GM19239 (cell line): ENCODE data around the gene PKN2.
"Not testable (repeated sequence)": the region's sequence is repeated elsewhere in the genome, so short reads cannot be mapped to it uniquely, and the experiment has no call there.

Experiments used
- DNase-seq: peaks from one replicate; pipeline ENCODE4 v3.0.0; 2011; ENCODE audit warnings: low spot score; ENCODE audit not compliant: insufficient read length
- FAIRE-seq: peaks from 2 replicates; lab custom pipeline; 2011; peaks lifted over from hg19 to GRCh38; lab: Jason Lieb, UNC

PKN2 gene

GRCh38 chr1:88779880-88780279, 95.8 kb downstream of the PKN2 start:
- FAIRE-seq (no peak), DNase-seq (no peak)

DNA sequence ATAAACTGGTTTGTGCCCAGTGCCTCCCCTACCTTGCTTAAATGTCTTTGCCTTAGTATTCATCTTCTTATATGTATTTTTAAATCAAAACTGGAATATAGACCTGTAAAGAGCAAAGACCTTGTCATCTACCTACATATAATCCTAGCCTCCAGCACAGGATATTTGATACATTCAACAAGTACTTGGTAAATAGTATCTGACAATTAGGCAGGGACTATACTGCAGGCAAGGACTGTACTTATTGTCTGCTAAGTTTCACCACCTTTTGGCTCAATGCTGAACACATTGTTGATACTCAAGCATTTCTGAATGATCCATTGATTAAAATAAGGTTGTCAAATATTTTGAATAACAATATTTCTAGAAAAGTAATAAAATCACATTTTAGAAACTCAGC, 96.4 kb downstream of the PKN2 start:
- FAIRE-seq = peak; percentile 40
- no peak for DNase-seq

DNA sequence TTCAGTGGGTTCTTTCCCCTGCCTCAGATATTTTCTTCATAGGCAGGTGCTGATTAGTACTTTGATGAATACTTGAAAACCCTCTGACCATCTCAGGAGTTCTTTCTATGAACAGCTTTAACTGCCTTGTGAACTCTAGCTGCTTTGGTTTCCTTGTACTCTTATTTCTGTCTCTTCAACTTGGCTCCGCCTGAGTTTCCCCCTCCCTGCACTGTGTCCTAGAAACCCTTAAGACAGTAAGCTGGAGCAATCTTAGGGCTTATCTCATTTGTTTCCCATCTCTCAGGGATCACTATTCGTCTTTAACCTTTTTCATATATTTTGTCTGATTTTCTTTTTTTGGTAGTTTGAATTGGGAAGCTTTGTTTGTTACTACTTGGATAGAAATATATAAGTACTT, 99.1 kb downstream of the PKN2 start:
- FAIRE-seq (peak; percentile 11), DNase-seq (no peak)

GRCh38 chr1:88784551-88784950, 100.5 kb downstream of the PKN2 start:
- FAIRE-seq (peak; percentile 64), DNase-seq (no peak)

DNA sequence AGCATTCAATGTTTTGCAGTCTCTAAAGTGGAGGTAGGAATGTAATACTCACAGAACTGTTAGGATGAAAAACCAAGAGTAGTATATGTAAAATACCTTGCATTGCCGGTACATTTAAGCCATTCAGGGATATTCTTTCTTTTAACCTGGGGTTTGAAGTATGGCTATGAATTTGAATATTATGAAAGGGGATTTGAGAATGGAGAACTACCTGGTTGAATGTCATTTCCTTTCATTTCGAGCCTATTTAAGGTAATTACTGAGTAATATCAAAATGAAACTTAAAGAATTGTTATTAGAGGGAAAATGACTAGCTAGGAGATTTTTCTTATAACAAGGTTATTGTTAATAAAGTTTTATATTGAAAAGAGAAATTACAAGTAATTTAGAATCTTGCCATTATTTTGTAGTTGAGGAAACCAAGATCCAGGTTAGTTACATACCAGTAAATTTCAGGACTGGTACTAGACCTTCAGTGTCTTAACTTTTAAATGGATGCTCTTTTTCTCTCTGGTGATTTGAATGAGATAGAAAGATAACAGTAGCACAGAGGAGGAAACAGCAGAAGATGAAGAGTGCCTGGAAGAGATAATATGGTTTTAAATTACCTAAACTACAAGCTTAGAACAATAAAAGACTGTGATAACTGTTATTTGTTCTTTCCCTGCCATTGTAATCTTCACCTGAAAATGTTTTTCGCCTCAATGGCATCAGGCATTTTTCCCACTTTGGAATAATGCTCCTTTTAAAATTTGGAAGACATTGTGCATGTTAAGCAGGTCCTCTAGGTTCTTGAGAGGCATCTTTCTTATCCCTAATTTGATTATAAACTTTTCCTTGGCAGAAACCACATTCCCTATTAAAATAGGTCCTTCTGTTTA, 103.2 kb downstream of the PKN2 start:
- FAIRE-seq (no peak), DNase-seq (no peak)

- DNase-seq (no peak), FAIRE-seq (no peak)
Measured at GRCh38 chr1:88791192-88791591, 107.1 kb downstream of the PKN2 start.

DNA sequence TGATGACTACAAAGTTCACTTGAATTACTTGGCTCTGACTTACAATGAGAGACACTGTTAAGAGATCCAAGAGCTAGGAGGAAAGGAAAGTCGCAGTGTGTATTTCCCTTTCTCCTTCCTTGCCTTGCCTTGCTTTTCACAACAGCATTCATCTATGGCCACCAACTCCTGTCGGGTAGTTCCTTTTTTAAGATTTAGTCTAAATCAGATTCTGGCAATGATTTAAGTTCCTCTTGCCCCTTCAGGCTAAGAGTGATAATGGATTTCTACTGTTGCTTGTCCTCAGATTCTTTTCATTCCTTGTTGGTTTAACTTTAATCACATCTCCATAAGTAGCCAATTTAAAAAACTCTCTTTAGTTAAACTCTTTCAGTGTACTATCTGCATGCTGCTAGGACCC, 115.4 kb downstream of the PKN2 start:
- no peak for FAIRE-seq
- DNase-seq = no peak

DNA sequence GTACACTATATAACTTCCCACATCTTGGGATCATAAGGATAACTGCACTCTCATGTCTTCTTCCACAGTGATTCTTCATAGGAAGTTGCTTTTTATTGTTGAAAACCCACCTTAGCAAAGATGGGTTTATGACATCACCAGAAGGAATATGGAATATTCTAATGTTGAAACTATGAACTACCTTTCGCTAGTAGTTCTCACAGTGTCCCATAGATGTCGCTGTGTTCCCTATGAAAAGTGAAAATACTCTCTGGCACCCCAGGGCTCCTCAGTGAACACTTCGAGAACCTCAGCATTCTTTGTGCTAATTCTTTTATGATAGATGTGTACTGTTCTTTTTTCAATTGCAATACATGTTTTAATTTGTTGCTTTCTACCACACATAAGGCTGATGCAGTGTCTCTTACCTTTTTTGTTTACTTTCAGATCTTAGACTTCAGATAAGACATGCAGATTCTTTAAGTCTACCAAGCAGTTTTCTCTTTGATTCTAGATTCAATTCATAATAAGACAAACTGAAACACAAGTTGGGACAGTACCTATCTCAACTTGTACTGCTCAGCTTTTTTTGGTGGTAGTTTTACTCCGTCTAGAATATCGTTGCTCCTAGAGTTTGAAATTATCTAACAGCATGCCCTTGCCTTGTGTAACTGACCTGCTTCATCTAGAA, 116.4 kb downstream of the PKN2 start:
- FAIRE-seq (no peak), DNase-seq (no peak)

DNA sequence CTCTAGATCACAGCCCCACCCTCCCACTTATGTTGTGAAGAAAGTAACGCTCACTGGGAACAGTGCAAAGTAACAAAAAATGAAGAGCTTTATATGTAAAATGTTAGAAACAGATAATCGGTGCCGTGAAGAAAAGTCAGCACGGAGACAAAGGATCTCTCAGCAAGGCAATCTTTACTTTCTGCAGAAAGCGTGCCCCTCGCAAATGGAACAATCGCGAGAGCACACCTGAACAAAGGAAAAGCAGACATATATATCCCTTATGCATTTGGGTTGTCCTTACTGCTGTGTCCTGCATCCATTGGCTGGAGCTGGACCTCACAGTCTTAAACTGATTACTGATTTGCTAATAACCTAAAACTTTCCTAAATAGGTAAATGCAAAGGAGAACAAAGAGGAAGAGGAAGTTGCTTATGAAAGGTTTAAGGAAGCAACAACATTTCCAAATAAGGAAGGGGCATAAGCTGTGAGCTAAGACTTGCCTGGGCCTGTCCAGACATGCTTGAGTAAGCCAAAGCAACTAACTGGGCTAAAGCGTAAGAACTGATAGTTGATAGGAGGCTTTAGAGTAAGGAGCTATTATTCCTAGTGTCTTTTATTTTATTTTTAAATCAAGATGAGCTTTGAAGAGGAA, 117.6 kb downstream of the PKN2 start:
- FAIRE-seq (peak; percentile 79), DNase-seq (no peak)

- FAIRE-seq (no peak), DNase-seq (no peak)
Measured at GRCh38 chr1:88802404-88802803, 118.3 kb downstream of the PKN2 start.

- no peak for DNase-seq
- FAIRE-seq = no peak
Measured at GRCh38 chr1:88802950-88803349, 118.9 kb downstream of the PKN2 start.

- FAIRE-seq (no peak), DNase-seq (no peak)
Measured at GRCh38 chr1:88803444-88803843, 119.4 kb downstream of the PKN2 start.

- FAIRE-seq = no peak
- no peak for DNase-seq
Measured at GRCh38 chr1:88812366-88812765, 128.3 kb downstream of the PKN2 start.

DNA sequence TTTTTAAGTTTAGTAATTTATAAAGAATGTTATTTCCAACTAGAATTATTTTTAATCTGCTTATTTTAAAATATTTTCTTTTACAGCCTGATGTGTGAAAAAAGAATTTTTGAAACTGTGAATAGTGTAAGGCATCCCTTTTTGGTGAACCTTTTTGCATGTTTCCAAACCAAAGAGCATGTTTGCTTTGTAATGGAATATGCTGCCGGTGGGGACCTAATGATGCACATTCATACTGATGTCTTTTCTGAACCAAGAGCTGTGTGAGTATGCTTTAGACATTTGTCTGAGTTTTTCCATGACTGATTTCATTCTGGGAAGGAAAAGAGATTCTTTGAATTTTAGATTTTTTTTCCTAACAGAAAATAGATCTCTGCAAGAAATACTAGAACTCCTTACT, 129.4 kb downstream of the PKN2 start:
- no peak for DNase-seq
- no peak for FAIRE-seq

- not testable (repeated sequence) for FAIRE-seq, DNase-seq
Measured at GRCh38 chr1:88819642-88820041, 135.6 kb downstream of the PKN2 start.

GRCh38 chr1:88825721-88826120, 141.6 kb downstream of the PKN2 start:
- DNase-seq (no peak), FAIRE-seq (no peak)

- DNase-seq = no peak
Measured at GRCh38 chr1:88847643-88848042, 163.6 kb downstream of the PKN2 start.

GRCh38 chr1:88851303-88852063, 167.4 kb downstream of the PKN2 start:
- FAIRE-seq = no peak

More at GRCh38 chr1:88847643-88848042, 163.6 kb downstream of the PKN2 start:
- no peak for FAIRE-seq

GRCh38 chr1:88867743-88868521, 183.9 kb downstream of the PKN2 start:
- FAIRE-seq = peak; percentile 72
- no peak for DNase-seq

More at GRCh38 chr1:88851303-88852063, 167.4 kb downstream of the PKN2 start:
- no peak for DNase-seq
